ENCODE results near the gene NOD1.

DNA sequence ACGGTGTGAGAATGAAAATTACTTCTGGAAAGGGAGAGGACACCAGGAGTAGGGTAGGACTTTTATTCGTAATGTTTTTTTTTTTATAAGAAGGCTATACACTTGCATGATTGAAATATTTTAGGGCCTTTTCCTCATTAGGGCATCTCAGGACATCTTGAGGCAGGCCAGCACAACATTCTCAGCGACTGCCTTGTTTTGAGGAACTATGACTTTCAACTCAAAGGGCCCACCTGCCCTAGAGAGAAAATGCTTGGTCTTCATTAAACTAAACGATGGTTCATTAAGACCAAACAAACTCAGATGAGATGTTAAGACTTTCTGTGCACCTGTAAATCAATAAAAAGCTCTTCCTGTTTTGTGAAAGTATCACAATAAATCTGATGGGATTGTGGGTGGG is 11.3 kb downstream of the NOD1 start:
- TF ChIP-seq, protein P1, sequence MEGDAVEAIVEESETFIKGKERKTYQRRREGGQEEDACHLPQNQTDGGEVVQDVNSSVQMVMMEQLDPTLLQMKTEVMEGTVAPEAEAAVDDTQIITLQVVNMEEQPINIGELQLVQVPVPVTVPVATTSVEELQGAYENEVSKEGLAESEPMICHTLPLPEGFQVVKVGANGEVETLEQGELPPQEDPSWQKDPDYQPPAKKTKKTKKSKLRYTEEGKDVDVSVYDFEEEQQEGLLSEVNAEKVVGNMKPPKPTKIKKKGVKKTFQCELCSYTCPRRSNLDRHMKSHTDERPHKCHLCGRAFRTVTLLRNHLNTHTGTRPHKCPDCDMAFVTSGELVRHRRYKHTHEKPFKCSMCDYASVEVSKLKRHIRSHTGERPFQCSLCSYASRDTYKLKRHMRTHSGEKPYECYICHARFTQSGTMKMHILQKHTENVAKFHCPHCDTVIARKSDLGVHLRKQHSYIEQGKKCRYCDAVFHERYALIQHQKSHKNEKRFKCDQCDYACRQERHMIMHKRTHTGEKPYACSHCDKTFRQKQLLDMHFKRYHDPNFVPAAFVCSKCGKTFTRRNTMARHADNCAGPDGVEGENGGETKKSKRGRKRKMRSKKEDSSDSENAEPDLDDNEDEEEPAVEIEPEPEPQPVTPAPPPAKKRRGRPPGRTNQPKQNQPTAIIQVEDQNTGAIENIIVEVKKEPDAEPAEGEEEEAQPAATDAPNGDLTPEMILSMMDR (IDR thresholded peaks at IDR 0.05), result no peak
- no peak for TF ChIP-seq POLR2A (IDR thresholded peaks at IDR 0.05)
